Thyroid gland (tissue), 4 donors: ENCODE results near the gene NCBP2. TPM values are rescaled to one million over a fixed set of nuclear protein-coding genes. Genes with fewer than 3 reads are reported as not detected.

Experiments used
- DNase-seq, 2 donors: peaks; one replicate each; pipeline ENCODE4 v3.0.0-alpha.2; 2019
- H3K27ac ChIP-seq, 3 donors: fragments of 200-600 bp; sonication (generic); 1 replicate in 2 of 3; 2 replicates in 1 of 3; pipeline ENCODE4 v1.5.1; 2016 to 2019; ENCODE audit warnings: mild to moderate bottlenecking in 1 of 3, moderate library complexity in 1 of 3
- H3K27me3 ChIP-seq: fragments of 200-600 bp; sonication (generic); one replicate; pipeline ENCODE4 v1.5.1; 2019
- H3K36me3 ChIP-seq, 2 donors: fragments of 200-600 bp; sonication (generic); one replicate each; pipeline ENCODE4 v1.5.1; 2016 to 2019
- H3K4me1 ChIP-seq, 2 donors: fragments of 200-600 bp; sonication (generic); one replicate each; pipeline ENCODE4 v1.5.1; 2017 to 2019
- H3K4me3 ChIP-seq, 3 donors: fragments of 200-600 bp; sonication (generic); replicated peaks in 1 of 3; 1 replicate in 2 of 3; 2 replicates in 1 of 3; pipeline ENCODE4 v1.5.1; 2016; ENCODE audit warnings: mild to moderate bottlenecking in 1 of 3
- H3K9me3 ChIP-seq: fragments of 200-600 bp; sonication (generic); one replicate; pipeline ENCODE4 v1.5.1; 2017
- CTCF ChIP-seq, 6 experiments: fragments of 200-600 bp in 3 of 6; fragments of 450-650 bp in 3 of 6; sonication (generic) in 3 of 6; IDR thresholded peaks; one replicate each; pipeline ENCODE4 v1.5.1; 2016 to 2019; ENCODE audit warnings: antibody characterized with exemption in 6 of 6, mild to moderate bottlenecking in 2 of 6, inconsistent platforms in 1 of 6, moderate library complexity in 1 of 6
- POLR2A ChIP-seq, 2 donors: fragments of 450-650 bp; IDR thresholded peaks; one replicate each; pipeline ENCODE4 v1.6.1; 2017; ENCODE audit warnings: antibody characterized with exemption in 2 of 2, mild to moderate bottlenecking in 2 of 2, moderate library complexity in 1 of 2
- WGBS, 2 donors: methylation state at CpG; one replicate each; pipeline ENCODE4 v1.1.5; 2017; 5-methylcytosine and 5-hydroxymethylcytosine counted together
- intact Hi-C: fragments of 100-400 bp; cut with DNase I; formaldehyde crosslinking; loops from one replicate; pipeline ENCODE4 v1.15.1; 2023
- total RNA-seq, 4 donors: library from RNA; depleted of rRNA; stranded (reverse); fragments of >200 nt; gene quantifications; one replicate each; pipeline ENCODE4 v1.2.3, GENCODE V29; 2016

NCBP2 gene
- total RNA-seq, 4 donors from 2014 or later: 42.4 to 61.3 (median 53.6) TPM

DNA sequence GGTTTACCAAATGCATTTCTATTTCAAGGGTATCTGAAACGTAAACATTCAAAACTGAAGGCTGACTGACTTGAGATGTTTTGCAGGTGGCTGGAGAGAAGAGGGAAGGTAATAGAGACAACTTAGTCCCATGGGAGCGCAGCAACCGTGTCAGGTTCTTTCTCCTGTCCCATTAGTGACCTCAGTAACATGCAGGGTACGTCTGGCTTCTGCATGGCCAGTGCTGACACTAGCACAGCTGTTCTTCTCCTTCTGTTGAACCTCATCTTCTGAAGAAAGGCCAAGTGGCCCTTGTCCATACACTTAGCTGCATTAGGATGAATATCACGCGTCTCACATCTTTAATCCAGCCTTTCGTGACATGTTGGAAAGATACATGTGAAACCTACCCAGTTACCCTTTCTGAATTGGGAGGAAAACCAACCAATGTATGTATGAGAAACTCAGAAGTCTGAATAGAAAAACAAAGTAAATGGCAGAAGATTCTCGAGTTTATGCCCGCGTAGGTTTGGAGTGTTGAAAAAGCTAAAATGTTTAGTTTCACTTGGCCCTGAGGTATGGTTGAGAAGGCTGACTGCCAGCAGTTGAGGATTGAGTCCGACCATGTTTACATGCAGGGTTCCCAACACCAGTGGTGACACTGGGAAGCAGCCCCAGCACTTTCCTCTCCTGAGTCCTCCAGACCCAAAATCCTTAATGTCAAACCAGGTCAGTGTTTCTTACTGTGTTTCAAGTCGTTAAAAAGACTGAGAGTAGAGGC, 10.3 kb downstream of the NCBP2 start:
- Histone ChIP-seq H3K4me3 (no peak overlapping the region), H3K27ac (no peak overlapping the region), H3K4me1 (no peaks in the 10 kb centered on the region), H3K9me3 (no peaks in the 10 kb centered on the region), H3K27me3 (no peaks in the 10 kb centered on the region), H3K36me3 (peaks cover 44 to 55% of the 10 kb centered on the region in 2 donors)
- intact Hi-C loops: no loop called here
- TF ChIP-seq POLR2A (IDR thresholded peaks at IDR 0.05) (no peak), CTCF (IDR thresholded peaks at IDR 0.05) (no peak)
- no peak for DNase-seq
- 89 to 92% methylated on average over 12 of the region's 12 CpGs for WGBS, 2 donors

GRCh38 chr3:196931157-196931556, 11.2 kb downstream of the NCBP2 start:
- TF ChIP-seq CTCF (IDR thresholded peaks at IDR 0.05): no peak
- TF ChIP-seq POLR2A (IDR thresholded peaks at IDR 0.05): no peak
- H3K9me3 ChIP-seq: no peaks in the 10 kb centered on the region
- no peak for DNase-seq
- peaks cover 36 to 48% of the 10 kb centered on the region in 2 donors for H3K36me3 ChIP-seq
- H3K4me1 ChIP-seq: no peaks in the 10 kb centered on the region
- no peak overlapping the region for H3K27ac ChIP-seq
- WGBS, 2 donors: 93 to 95% methylated on average over 4 of the region's 4 CpGs
- intact Hi-C loops: no loop called here
- no peaks in the 10 kb centered on the region for H3K27me3 ChIP-seq
- H3K4me3 ChIP-seq: no peak overlapping the region

- Histone ChIP-seq H3K36me3 (peaks cover 15 to 20% of the 10 kb centered on the region in 2 donors), H3K27ac (no peak overlapping the region), H3K9me3 (no peaks in the 10 kb centered on the region), H3K4me1 (no peaks in the 10 kb centered on the region), H3K4me3 (no peak overlapping the region), H3K27me3 (no peaks in the 10 kb centered on the region)
- TF ChIP-seq CTCF (IDR thresholded peaks at IDR 0.05) (no peak), POLR2A (IDR thresholded peaks at IDR 0.05) (no peak)
- DNase-seq: no peak
- WGBS, 2 donors: 93 to 95% methylated on average over 7 of the region's 7 CpGs
- intact Hi-C loops: no loop called here
Observed at GRCh38 chr3:196927571-196928453, 14.5 kb downstream of the NCBP2 start.

DNA sequence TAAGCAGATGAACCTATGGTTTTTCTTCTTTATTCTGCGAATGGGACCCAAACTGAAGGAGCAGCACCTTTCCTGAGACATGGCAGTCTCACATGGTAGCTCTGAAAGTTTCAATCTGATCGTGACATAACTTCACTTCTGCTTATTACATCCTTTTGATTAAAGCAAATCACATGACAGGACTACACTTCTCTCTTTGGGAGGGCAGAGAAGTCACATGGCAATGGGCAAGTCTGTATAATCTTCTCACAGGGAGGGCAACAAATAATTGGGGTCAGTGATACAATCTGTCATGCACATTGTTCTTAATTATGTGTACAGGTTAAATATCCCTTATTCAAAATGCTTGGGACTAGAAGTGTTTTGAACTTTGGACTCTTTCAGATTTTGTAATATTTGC, 21.6 kb downstream of the NCBP2 start:
- intact Hi-C loops: no loop called here
- H3K27me3 ChIP-seq: no peaks in the 10 kb centered on the region
- no peak for DNase-seq
- H3K36me3 ChIP-seq: peaks cover 0 to 5% of the 10 kb centered on the region in 2 donors
- no peaks in the 10 kb centered on the region for H3K9me3 ChIP-seq
- no peaks in the 10 kb centered on the region for H3K4me1 ChIP-seq
- TF ChIP-seq POLR2A (IDR thresholded peaks at IDR 0.05) (no peak), CTCF (IDR thresholded peaks at IDR 0.05) (no peak)
- H3K4me3 ChIP-seq: no peak overlapping the region
- 78 to 86% methylated on average over 2 of the region's 2 CpGs for WGBS, 2 donors
- no peak overlapping the region for H3K27ac ChIP-seq

- Histone ChIP-seq H3K27ac (no peak overlapping the region), H3K27me3 (no peaks in the 10 kb centered on the region), H3K4me3 (no peak overlapping the region), H3K4me1 (no peaks in the 10 kb centered on the region), H3K36me3 (peaks cover 2 to 5% of the 10 kb centered on the region in 2 donors), H3K9me3 (no peaks in the 10 kb centered on the region)
- DNase-seq: no peak
- TF ChIP-seq POLR2A (IDR thresholded peaks at IDR 0.05): no peak
- TF ChIP-seq CTCF (IDR thresholded peaks at IDR 0.05): no peak
- WGBS, 2 donors: 80 to 81% methylated on average over 2 of the region's 2 CpGs
- intact Hi-C loops: no loop called here
Observed at GRCh38 chr3:196918968-196919367, 23.4 kb downstream of the NCBP2 start.
